OCI-LY3 (cell line): Measurements from ENCODE around the gene MASP1.

Experiments
- H2AFZ ChIP-seq: fragments of 200-600, 300-600 bp; shearing (Covaris generic); 2 replicates; pipeline ENCODE4 v1.6.0; 2014; ENCODE audit warnings: antibody characterized with exemption, low read depth, low read length
- H3K27ac ChIP-seq: fragments of 200-600, 300-600 bp; sonication (generic); 2 replicates; pipeline ENCODE4 v1.5.1; 2014; ENCODE audit warnings: mild to moderate bottlenecking, low read length, moderate library complexity, mixed read lengths
- H3K27me3 ChIP-seq: fragments of 200-600, 300-600 bp; sonication (generic); 2 replicates; pipeline ENCODE4 v1.6.1; 2014; ENCODE audit warnings: low read depth, low read length, mixed read lengths
- H3K36me3 ChIP-seq: fragments of 200-600, 300-600 bp; sonication (generic); replicated peaks from 2 replicates; pipeline ENCODE3; 2014; ENCODE audit warnings: low read depth, low read length, mixed read lengths
- H3K4me1 ChIP-seq: fragments of 300-600, 200-600 bp; sonication (generic); 2 replicates; pipeline ENCODE4 v1.6.1; 2014; ENCODE audit warnings: low read length, mixed read lengths
- H3K4me2 ChIP-seq: fragments of 200-600, 300-600 bp; sonication (generic); 2 replicates; pipeline ENCODE4 v1.6.1; 2014; ENCODE audit warnings: low read length, mixed read lengths
- H3K4me3 ChIP-seq: fragments of 300-600, 200-600 bp; sonication (generic); 2 replicates; pipeline ENCODE4 v1.5.1; 2014; ENCODE audit warnings: antibody characterized with exemption, mild to moderate bottlenecking, low read length, moderate library complexity
- H3K79me2 ChIP-seq: fragments of 300-600, 200-600 bp; shearing (Covaris generic); 2 replicates; pipeline ENCODE4 v1.6.1; 2014; ENCODE audit warnings: mild to moderate bottlenecking, low read length, mixed read lengths
- H3K9ac ChIP-seq: fragments of 300-600, 200-600 bp; shearing (Covaris generic); 2 replicates; pipeline ENCODE4 v1.6.0; 2014; ENCODE audit warnings: mild to moderate bottlenecking, low read length, moderate library complexity
- H3K9me3 ChIP-seq: fragments of 200-600, 300-600 bp; shearing (Covaris generic); 2 replicates; pipeline ENCODE4 v1.6.1; 2014; ENCODE audit warnings: low read length, mixed read lengths; ENCODE audit not compliant: insufficient read depth
- H4K20me1 ChIP-seq: fragments of 200-600, 300-600 bp; sonication (generic); 2 replicates; pipeline ENCODE4 v1.6.1; 2016; ENCODE audit warnings: low read length, mixed read lengths; ENCODE audit not compliant: insufficient read depth
- CTCF ChIP-seq: fragments of 200-600, 300-600 bp; sonication (generic); IDR thresholded peaks from 2 replicates; pipeline ENCODE4 v1.5.1; 2014; ENCODE audit warnings: antibody characterized with exemption, low read length, low read depth
- EZH2phosphoT487 ChIP-seq: fragments of 200-600 bp; shearing (Covaris generic); IDR thresholded peaks from 2 replicates; pipeline ENCODE4 v1.6.1; 2018; ENCODE audit warnings: antibody characterized with exemption, mixed run types, low read depth

The MASP1 gene

GRCh38 chr3:187295316-187296034 is 3.9 kb upstream of the MASP1 start:
- H3K36me3 ChIP-seq: no peaks in the 10 kb centered on the region
- H3K9me3 ChIP-seq: no peaks in the 10 kb centered on the region
- H3K27ac ChIP-seq: no peak overlapping the region
- no peaks in the 10 kb centered on the region for H4K20me1 ChIP-seq
- peaks cover 35% of the 10 kb centered on the region for H3K4me1 ChIP-seq
- no peaks in the 10 kb centered on the region for H3K79me2 ChIP-seq
- peaks cover 12% of the 10 kb centered on the region for H3K27me3 ChIP-seq
- H2AFZ ChIP-seq: peak overlapping the region; percentile 67
- TF ChIP-seq CTCF: peak; percentile 73
- no peak for TF ChIP-seq EZH2phosphoT487
- H3K4me2 ChIP-seq: peak overlapping the region; percentile 28
- H3K4me3 ChIP-seq: peak overlapping the region; percentile 15; the same call in 1 of the 2 replicates
- no peak overlapping the region for H3K9ac ChIP-seq

GRCh38 chr3:187293516-187294430 is 2.2 kb upstream of the MASP1 start:
- Histone ChIP-seq H4K20me1 (no peaks in the 10 kb centered on the region), H3K4me1 (peaks cover 35% of the 10 kb centered on the region), H3K4me3 (peak overlapping the region; percentile 12; the same call in 1 of the 2 replicates), H3K4me2 (peak overlapping the region; percentile 59), H3K36me3 (no peaks in the 10 kb centered on the region), H3K79me2 (no peaks in the 10 kb centered on the region), H3K27me3 (peaks cover 16% of the 10 kb centered on the region), H3K9ac (no peak overlapping the region), H3K27ac (no peak overlapping the region), H2AFZ (no peak overlapping the region), H3K9me3 (no peaks in the 10 kb centered on the region)
- no peak for TF ChIP-seq CTCF
- TF ChIP-seq EZH2phosphoT487: no peak

GRCh38 chr3:187292631-187293515 is 1.3 kb upstream of the MASP1 start:
- Histone ChIP-seq H3K27me3 (peaks cover 16% of the 10 kb centered on the region), H3K9ac (0 out of 2 replicates have a peak overlapping the region, but pooled peaks have one; percentile 2), H3K9me3 (no peaks in the 10 kb centered on the region), H3K4me3 (peak overlapping the region; percentile 44), H4K20me1 (no peaks in the 10 kb centered on the region), H3K36me3 (no peaks in the 10 kb centered on the region), H3K27ac (no peak overlapping the region), H3K4me1 (peaks cover 35% of the 10 kb centered on the region), H2AFZ (no peak overlapping the region), H3K79me2 (no peaks in the 10 kb centered on the region), H3K4me2 (peak overlapping the region; percentile 59)
- TF ChIP-seq EZH2phosphoT487: no peak
- TF ChIP-seq CTCF: no peak
